Measurements from ENCODE around the gene PSG11.
"Not testable (repeated sequence)": the region's sequence is repeated elsewhere in the genome, so short reads cannot be mapped to it uniquely, and the experiment has no call there.

The PSG11 gene

GRCh38 chr19:43026369-43026768 is at the start of gene PSG11:
Gene PSG11 (minus strand): TSS chr19:43026469. CDS start chr19:43026372, 97 bp downstream.
- not testable (repeated sequence) for DNase-seq

DNA sequence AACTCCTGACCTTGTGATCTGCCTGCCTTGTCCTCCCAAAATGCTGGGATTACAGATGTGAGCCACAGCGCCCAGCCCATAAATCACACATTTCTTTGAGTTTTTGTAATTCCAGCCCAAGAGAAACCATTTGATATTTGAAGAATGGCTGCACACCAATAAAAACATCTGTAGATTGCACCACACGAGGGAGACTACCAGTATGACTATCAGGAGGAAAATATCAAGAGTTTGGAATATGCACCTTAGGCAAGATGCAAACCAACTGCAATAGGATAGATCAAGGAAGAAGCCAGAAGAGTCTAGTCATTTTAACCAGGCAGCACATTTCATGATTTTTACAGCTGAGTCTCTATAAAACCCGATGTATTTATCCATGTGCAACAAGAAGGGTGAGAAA is 36.1 kb upstream of the PSG11 start:
- not testable (repeated sequence) for DNase-seq

- DNase-seq = not testable (repeated sequence)
These were observed 35.1 kb upstream of the PSG11 start for GRCh38 chr19:43061326-43061725.

- DNase-seq = not testable (repeated sequence)
These were observed 34.0 kb upstream of the PSG11 start for GRCh38 chr19:43060254-43060653.

DNA sequence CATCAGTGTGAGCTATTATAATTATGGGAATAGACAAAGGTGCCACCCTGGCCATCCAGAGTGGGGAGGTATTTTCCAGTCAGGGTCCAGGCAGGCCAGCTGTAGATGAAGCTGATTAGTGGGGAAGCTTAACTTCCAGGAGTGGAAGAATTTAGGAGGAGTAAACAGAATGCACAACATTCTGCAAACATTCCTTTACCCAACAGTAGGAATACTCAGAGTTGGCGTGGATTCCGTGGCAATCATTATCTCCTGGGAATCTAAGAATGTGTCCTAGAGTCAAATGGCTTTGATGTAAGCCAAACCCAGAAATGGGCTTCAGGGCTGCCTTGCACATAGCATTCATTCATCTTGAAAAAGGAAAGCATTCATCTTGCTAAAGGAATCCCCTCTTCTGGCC is 33.2 kb upstream of the PSG11 start:
- not testable (repeated sequence) for DNase-seq

GRCh38 chr19:43058440-43058839 is 32.2 kb upstream of the PSG11 start:
- DNase-seq = not testable (repeated sequence)

DNA sequence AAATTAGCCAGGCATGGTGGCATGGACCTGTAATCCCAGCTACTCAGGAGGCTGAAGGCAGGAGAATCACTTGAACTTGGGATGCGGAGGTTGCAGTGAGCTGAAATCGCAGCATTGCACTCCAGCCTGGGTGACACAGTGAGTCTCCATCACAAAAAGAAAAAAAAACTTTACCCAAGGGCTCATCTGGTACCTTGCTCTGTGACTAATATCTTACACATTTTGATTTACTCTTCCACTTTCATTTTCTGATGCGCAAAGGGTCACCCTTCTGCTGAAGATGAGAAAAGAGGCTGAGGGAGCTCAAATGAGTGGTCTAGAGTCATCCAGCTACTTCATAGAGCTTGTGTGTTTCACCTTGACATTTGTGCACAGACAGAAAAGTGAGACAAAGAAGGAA is 21.7 kb upstream of the PSG11 start:
- DNase-seq = not testable (repeated sequence)

DNA sequence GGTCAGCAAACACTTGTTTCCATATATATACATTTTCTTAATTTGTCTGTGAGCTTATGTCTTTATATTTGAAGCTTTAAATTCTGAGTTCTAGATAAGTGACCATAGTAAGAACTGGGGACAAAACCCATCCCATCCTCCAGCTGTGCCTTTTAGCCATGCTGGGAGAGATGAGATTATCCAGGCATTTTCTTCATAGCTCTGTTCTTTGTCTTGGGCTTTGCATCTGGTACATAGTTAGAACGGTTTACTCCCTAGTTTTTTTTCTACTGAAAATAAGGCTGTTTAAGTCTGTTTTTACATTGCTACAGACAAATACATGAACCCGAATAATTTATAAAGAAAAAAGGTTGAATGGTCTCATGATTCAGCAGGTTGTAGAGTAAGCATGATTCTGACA is 20.3 kb upstream of the PSG11 start:
- not testable (repeated sequence) for DNase-seq

DNA sequence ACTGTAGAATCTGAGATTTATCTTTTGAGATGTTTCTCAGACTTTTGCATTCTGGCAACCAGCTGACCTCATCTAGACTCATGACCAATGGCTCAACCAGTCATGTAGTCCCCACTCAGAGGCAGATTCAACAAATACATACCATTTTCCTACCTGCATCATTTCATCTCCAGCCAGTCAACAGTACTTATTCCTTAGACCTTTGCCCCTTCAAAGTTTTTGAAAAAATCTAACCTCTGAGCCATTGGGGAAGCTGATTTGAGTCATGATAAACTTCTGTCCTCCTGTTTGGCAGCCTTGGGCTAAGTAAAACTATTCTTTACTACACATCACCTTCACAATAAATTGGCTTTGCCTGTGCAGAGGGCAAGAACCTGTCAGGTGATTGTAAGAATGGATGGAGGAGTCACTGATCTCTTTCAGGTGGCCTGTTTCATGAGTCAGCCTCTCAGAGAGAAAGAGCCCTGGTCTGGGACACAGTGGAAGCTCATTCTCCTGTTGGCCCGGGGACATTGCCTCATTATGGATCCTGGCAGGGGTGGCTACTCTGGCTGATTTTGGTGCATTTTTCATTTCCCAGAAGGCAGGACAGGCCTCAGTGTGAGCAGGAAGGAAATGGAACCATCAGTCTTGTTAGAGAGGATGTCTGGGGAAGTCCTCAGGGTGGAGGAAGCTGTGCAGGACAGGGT is 17.4 kb upstream of the PSG11 start:
- DNase-seq = not testable (repeated sequence)

GRCh38 chr19:43031645-43032044 is 5.4 kb upstream of the PSG11 start:
- not testable (repeated sequence) for DNase-seq

DNA sequence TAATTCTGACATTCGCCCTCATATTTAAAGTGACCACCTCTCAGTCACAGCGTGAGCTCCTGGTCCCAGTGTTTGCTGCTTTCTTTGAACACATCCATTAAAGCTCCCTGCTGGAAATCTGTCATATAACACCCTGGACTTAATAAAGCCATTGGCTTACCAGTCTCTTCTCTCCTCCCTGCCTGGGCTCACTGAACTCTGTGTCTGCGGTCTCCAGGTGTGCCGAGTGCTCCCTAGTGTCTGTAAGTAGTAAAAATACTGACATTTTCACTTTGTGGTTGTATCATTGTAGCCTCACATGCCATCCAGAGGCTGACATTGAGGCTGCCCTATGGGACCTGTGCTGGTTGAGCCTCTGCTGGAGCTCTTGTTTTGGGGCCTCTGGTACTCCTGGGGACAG is 2.6 kb upstream of the PSG11 start:
- no peak for DNase-seq

DNA sequence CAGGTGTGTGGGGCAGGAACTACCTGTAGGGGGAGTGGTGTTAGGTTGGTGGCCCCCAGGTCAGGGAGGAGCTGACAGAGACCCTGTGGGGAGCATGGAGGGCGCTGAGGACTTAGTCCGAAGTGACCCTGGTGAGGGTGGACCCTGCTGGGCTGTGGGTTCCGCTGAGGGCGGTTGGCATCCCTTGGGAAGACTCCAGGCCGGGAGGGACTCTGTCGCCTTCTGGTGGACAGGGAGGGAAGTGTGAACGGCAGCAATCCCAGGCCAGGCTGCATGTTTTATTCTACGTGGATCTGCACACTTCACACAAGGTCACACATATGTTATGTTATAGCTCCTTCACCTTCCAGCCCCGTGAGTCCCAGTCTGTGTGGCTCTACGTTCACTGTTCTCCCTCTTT is 1.7 kb upstream of the PSG11 start:
- DNase-seq = not testable (repeated sequence)

DNA sequence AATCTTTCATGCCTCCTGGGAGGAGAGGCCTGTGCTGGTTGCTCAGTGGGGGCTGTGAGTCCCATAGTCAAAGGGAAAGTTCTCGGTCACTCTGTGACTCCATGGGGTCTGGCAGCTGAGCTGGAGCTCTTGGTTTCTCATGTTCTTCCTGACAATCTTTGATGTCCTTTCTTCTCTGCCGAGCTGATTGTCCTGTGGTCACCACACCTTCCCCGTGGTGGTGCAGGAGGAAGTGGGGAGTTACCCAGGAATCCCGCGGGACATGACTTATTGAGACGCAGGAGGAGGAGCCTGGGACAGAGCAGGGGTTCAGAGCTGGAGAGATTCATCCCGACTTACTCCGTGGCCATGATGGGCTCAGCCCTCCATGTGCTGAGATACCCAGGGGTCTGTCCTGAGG is 792 bp upstream of the PSG11 start:
- not testable (repeated sequence) for DNase-seq

GRCh38 chr19:43022098-43022497 is 4.2 kb downstream of the PSG11 start:
- not testable (repeated sequence) for DNase-seq

GRCh38 chr19:43021629-43022028 is 4.6 kb downstream of the PSG11 start:
- not testable (repeated sequence) for DNase-seq

DNA sequence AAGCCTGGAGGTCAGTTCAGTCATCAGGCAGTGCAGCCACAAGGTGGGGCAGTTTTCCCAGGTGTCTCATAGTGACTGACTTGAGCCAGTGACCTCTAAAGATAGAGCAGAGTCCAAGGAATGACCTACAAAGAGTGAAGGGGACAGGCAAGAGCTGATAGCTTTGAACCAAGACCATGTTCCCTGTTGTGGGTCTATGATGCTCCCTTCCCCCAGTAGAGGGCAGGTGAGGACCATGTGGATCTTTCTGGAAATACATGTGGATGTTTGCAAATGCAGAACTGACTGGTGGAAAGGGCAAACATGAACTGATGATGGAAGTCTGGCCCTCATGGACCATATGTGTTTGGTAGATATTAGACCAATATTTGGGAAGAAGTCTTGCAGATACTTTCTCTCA is 6.7 kb downstream of the PSG11 start:
- DNase-seq = not testable (repeated sequence)

GRCh38 chr19:43005841-43006240 is 20.4 kb downstream of the PSG11 start:
- DNase-seq = not testable (repeated sequence)

DNA sequence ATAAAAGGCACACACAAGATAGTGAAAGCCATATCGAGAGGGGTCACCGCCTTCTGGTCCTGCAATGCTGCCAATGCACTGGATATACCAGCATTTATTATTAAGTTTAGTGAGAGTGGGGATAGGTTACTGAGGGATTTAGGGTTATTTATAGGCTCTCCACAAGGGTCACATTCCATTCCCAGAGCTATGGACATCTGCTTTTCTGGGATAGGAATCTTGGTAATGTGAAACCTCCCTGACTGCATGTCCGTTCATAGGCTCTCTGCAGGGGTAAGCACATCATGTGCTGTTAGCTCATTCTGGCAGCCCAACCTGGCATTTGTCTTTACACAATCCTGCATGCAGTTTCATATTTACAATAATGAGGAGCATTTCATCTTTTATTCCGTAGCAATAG is 21.4 kb downstream of the PSG11 start:
- DNase-seq = not testable (repeated sequence)

DNA sequence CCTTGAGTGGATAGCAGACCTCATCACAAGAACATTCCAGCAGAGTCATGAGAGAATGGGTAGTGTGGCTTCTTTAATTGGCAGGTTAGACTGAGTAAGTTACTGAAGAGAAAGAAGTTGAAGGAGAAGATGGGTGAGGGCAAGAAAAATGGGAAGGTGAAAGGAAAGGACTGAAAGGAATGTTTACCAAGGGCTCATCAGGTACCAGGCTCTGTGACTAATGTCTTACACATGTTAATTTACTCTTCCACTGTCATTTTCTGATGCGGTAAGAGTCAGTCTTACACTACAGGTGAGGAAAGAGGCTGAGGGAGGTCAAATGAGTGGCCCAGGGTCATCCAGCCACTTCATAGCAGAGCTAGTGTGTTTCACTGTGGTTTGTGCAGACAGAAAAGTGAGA is 22.6 kb downstream of the PSG11 start:
- not testable (repeated sequence) for DNase-seq

DNA sequence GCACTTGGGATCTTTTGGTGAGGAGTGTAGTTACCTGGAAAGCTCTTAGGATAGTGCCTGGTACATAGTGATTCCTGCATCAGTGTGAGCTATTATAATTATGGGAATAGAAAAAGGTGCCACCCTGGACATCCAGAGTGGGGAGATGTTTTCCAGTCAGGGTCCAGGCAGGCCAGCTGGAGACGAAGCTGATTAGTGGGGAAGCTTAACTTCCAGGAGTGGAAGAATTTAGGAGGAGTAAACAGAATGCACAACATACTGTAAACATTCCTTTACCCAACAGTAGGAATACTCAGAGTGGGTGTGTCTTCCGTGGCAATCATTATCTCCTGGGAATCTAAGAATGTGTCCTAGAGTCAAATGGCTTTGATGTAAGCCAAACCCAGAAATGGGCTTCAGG is 23.3 kb downstream of the PSG11 start:
- DNase-seq = not testable (repeated sequence)

DNA sequence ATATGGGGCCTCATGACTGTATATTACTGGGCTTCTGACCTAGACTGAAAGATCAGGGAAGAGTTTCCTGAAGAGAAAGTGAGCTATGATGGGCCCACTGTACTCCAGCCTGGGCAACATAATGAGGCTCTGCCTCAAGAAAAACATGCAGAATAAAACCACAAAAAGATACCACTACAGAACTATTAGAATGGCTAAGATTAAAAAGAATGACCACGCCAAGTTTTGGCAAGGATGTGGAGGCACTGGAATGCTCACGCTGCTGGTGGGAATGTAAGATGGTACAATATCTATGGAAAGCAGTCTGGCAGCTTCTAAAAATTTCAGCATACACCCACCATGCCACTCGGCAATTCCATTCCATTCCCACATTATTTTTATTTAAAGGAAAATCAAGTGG is 30.1 kb downstream of the PSG11 start:
- not testable (repeated sequence) for DNase-seq

DNA sequence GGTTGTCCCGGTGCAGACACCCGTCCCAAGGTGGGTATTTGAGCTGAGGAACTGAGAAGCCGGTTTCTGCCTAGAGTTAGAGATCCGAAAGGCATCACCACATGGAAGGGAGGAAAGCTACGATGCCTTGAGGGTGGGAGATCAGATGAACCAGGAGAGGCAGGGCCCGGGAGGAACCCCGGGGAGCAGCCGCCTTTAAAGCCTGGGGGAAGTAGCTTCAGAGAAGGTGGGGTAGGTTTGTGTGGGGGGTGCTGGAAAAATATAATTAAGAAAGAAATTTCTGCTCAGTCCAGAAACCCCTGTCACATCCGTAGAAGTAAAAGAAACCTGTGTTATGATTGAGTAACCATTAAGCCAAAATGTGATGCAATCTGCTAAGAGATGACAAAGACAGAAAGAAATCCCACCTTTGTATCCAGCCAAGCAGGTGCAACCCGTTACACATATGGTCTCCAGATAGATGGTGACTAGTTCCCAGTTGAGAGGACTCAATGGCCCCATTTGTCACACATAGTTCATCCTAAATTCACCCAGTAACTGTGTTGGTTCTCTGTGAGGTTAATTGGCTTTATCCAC is 34.2 kb downstream of the PSG11 start:
- not testable (repeated sequence) for DNase-seq

GRCh38 chr19:42989851-42990250 is 36.4 kb downstream of the PSG11 start:
- no peak for DNase-seq

DNA sequence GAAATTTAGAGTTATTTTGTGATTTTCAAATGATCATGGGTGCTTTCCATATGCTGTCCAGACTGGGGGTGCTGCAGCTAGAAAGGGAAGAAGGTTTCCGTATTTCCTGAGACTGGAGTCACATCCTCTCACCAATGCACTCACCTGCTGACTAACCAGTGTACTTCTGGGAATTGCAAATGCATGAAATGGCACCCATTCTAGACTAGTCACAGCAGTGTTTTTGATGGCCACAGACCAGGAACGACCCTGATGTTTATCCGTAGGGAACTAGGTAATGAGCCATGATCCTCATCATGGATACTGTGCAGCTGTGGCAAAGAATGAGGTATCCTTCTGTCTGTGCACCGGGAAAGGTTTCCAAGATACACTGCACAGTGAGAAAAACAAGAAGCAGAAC is 37.1 kb downstream of the PSG11 start:
- DNase-seq = not testable (repeated sequence)

DNA sequence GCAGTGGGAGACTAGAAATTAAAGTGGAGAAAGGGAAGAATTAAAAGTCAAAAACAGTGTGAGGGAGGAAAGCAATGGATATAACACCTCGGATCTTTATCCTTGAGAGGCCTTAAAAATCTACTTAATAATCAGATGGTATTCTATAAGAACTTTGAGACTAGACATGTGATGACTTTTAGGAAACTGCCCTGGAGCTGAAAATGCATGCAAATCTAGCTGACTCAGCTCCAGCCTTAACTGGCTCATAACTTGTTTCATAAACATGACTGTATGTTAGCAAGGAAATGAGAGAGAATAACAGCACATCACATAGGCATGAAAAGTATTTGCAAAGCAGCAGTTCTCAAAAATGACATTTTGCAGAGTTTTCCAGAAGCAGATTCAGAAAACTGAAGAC is 38.1 kb downstream of the PSG11 start:
- DNase-seq = not testable (repeated sequence)
